CD14-positive monocyte (primary cell): ENCODE results near the gene NLK. TPM values are rescaled to one million over a fixed set of nuclear protein-coding genes. Genes with fewer than 3 reads are reported as not detected.

Source experiments
- DNase-seq, 3 donors: peaks; one replicate each; pipeline ENCODE4 v3.0.0-alpha.2; 2011 to 2022
- H2AFZ ChIP-seq: 2 replicates; pipeline ENCODE4 v1.6.0; 2012; ENCODE audit warnings: mild to moderate bottlenecking, low read depth, low read length, inconsistent platforms; ENCODE audit not compliant: insufficient read depth, poor library complexity, severe bottlenecking
- H3K27ac ChIP-seq, 2 donors: 1 replicate in 1 of 2; 2 replicates in 1 of 2; pipeline ENCODE4 v1.5.1; 2012 to 2013; ENCODE audit warnings: low read length in 2 of 2, control low read depth in 1 of 2, inconsistent platforms in 1 of 2, low read depth in 1 of 2, mild to moderate bottlenecking in 1 of 2
- H3K27me3 ChIP-seq, 2 donors: one replicate each; pipeline versions ENCODE4 v1.6.0 to v1.6.1; 2011 to 2013; ENCODE audit warnings: low read length in 2 of 2; ENCODE audit not compliant: control insufficient read depth in 2 of 2, insufficient read depth in 2 of 2
- H3K36me3 ChIP-seq, 2 donors: replicated peaks in 1 of 2; 1 replicate in 1 of 2; 2 replicates in 1 of 2; pipeline versions ENCODE4 v1.5.1 to v1.6.1; 2012 to 2013; ENCODE audit warnings: low read length in 2 of 2, control low read depth in 1 of 2, inconsistent platforms in 1 of 2, mild to moderate bottlenecking in 1 of 2; ENCODE audit not compliant: insufficient read depth in 2 of 2, control insufficient read depth in 1 of 2
- H3K4me1 ChIP-seq, 2 donors: 1 replicate in 1 of 2; 2 replicates in 1 of 2; pipeline versions ENCODE4 v1.5.1 to v1.6.1; 2012 to 2013; ENCODE audit warnings: low read length in 2 of 2, control low read depth in 1 of 2, inconsistent platforms in 1 of 2, mild to moderate bottlenecking in 1 of 2, moderate library complexity in 1 of 2; ENCODE audit not compliant: insufficient read depth in 2 of 2, control insufficient read depth in 1 of 2
- H3K4me2 ChIP-seq: replicated peaks from 2 replicates; pipeline ENCODE3; 2012; ENCODE audit warnings: low read length, moderate library complexity, mild to moderate bottlenecking; ENCODE audit not compliant: poor library complexity, severe bottlenecking; ENCODE audit errors: extremely low read depth
- H3K4me3 ChIP-seq, 3 experiments: fragments of 200-600 bp in 1 of 3; sonication (generic) in 1 of 3; replicated peaks in 1 of 3; 1 replicate in 2 of 3; 2 replicates in 1 of 3; pipeline ENCODE4 v1.5.1; 2011 to 2013; ENCODE audit warnings: low read length in 3 of 3, mild to moderate bottlenecking in 3 of 3, control low read depth in 2 of 3, low read depth in 2 of 3, inconsistent platforms in 1 of 3, moderate library complexity in 1 of 3
- H3K79me2 ChIP-seq: 2 replicates; pipeline ENCODE4 v1.6.0; 2012; ENCODE audit warnings: mild to moderate bottlenecking, control low read depth, inconsistent platforms, low read length, moderate library complexity; ENCODE audit not compliant: insufficient read depth
- H3K9ac ChIP-seq: 2 replicates; pipeline ENCODE4 v1.6.0; 2017; ENCODE audit warnings: low read length, mild to moderate bottlenecking; ENCODE audit not compliant: insufficient read depth, poor library complexity, severe bottlenecking
- H3K9me3 ChIP-seq, 2 donors: replicated peaks in 1 of 2; 1 replicate in 1 of 2; 2 replicates in 1 of 2; pipeline versions ENCODE4 v1.5.1 to v1.6.1; 2012 to 2013; ENCODE audit warnings: low read length in 2 of 2, control low read depth in 1 of 2; ENCODE audit not compliant: control insufficient read depth in 1 of 2, insufficient read depth in 1 of 2
- H4K20me1 ChIP-seq: 2 replicates; pipeline ENCODE4 v1.6.0; 2012; ENCODE audit warnings: mild to moderate bottlenecking, low read length, control low read depth, moderate library complexity; ENCODE audit not compliant: insufficient read depth
- H3K27ac Mint-ChIP-seq, 7 donors: one replicate each; pipeline ENCODE4 v1.8.0; 2020; ENCODE audit warnings: mild to moderate bottlenecking in 7 of 7, mixed read lengths in 7 of 7, moderate library complexity in 6 of 7, inconsistent platforms in 2 of 7
- H3K27me3 Mint-ChIP-seq, 3 donors: one replicate each; pipeline ENCODE4 v1.8.0; 2021 to 2022; ENCODE audit warnings: low read depth in 3 of 3, mild to moderate bottlenecking in 3 of 3, mixed read lengths in 3 of 3, moderate library complexity in 3 of 3, inconsistent platforms in 1 of 3
- H3K36me3 Mint-ChIP-seq, 2 donors: one replicate each; pipeline ENCODE4 v1.8.0; 2020; ENCODE audit warnings: mixed read lengths in 2 of 2, inconsistent platforms in 1 of 2, mild to moderate bottlenecking in 1 of 2
- H3K4me1 Mint-ChIP-seq: one replicate; pipeline ENCODE4 v1.8.0; 2020; ENCODE audit warnings: mild to moderate bottlenecking, mixed read lengths
- H3K4me3 Mint-ChIP-seq, 2 donors: one replicate each; pipeline ENCODE4 v1.8.0; 2020; ENCODE audit warnings: mild to moderate bottlenecking in 2 of 2, mixed read lengths in 2 of 2, moderate library complexity in 1 of 2
- H3K9me3 Mint-ChIP-seq, 7 donors: one replicate each; pipeline ENCODE4 v1.8.0; 2020 to 2022; ENCODE audit warnings: mixed read lengths in 7 of 7, mild to moderate bottlenecking in 6 of 7, moderate library complexity in 6 of 7, inconsistent platforms in 2 of 7
- WGBS: methylation state at CpG from one replicate; pipeline ENCODE4 v1.1.5; 2013; ENCODE audit warnings: missing lambda C conversion rate; ENCODE audit not compliant: insufficient coverage; 5-methylcytosine and 5-hydroxymethylcytosine counted together
- intact Hi-C, 2 donors: fragments of 100-400 bp; cut with micrococcal nuclease; formaldehyde crosslinking; loops; one replicate each; pipeline versions ENCODE4 v1.15.0 to v1.15.1; 2023
- polyA plus RNA-seq, 3 donors: library from polyadenylated mRNA; depleted of rRNA in 1 of 3; unstranded in 2 of 3; stranded (reverse) in 1 of 3; fragments of 300-500 nt in 2 of 3; fragments of >200 nt in 1 of 3; fragmentation: Illumina TruSeq in 2 of 3; gene quantifications; 1 replicate in 2 of 3; 2 replicates in 1 of 3; pipeline ENCODE4 v1.2.3, GENCODE V29; 2012 to 2021
- TF ChIP-seq, protein P1 (sequence below): fragments of 200-600 bp; IDR thresholded peaks from one replicate; pipeline ENCODE4 v1.8.0; 2022; ENCODE audit warnings: antibody characterized with exemption, mild to moderate bottlenecking

The NLK gene
- polyA plus RNA-seq, 3 donors = 1.7 to 6.5 (median 2.0) TPM

DNA sequence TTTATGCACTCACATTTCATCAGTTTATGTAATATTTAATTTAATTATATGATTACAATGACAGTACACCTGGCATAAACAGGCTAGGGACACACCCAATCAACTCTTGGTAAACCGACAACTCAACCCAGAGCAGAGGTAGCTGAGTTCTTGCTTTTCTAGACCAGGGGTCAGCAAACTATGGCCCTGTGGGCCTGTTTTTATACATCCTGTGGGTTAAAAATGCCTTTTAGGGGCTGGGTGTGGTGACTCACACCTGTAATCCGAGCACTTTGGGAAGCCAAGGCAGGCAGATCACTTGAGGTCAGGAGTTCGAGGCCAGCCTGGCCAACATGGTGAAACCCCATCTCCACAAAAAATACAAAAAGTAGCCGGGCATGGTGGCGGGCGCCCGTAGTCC, 177.3 kb downstream of the NLK start:
- Mint-ChIP-seq H3K36me3 (no peaks in the 10 kb centered on the region), H3K27ac (no peak overlapping the region), H3K4me1 (peaks cover 6% of the 10 kb centered on the region), H3K4me3 (no peak overlapping the region), H3K27me3 (no peaks in the 10 kb centered on the region), H3K9me3 (peaks cover 0 to 4% (median 3%) of the 10 kb centered on the region in 7 donors)
- H3K27me3 ChIP-seq = no peaks in the 10 kb centered on the region
- no peaks in the 10 kb centered on the region for H3K9me3 ChIP-seq
- intact Hi-C loops = no loop called here
- H3K4me3 ChIP-seq = no peak overlapping the region
- H3K27ac ChIP-seq = no peak overlapping the region
- H4K20me1 ChIP-seq = no peaks in the 10 kb centered on the region
- H3K79me2 ChIP-seq = no peaks in the 10 kb centered on the region
- no peak for DNase-seq
- H3K4me2 ChIP-seq = no peak overlapping the region
- WGBS = no CpG with 5 or more reads among the region's 7 CpGs
- H3K9ac ChIP-seq = no peak overlapping the region
- no peaks in the 10 kb centered on the region for H3K4me1 ChIP-seq
- TF ChIP-seq, protein P1, sequence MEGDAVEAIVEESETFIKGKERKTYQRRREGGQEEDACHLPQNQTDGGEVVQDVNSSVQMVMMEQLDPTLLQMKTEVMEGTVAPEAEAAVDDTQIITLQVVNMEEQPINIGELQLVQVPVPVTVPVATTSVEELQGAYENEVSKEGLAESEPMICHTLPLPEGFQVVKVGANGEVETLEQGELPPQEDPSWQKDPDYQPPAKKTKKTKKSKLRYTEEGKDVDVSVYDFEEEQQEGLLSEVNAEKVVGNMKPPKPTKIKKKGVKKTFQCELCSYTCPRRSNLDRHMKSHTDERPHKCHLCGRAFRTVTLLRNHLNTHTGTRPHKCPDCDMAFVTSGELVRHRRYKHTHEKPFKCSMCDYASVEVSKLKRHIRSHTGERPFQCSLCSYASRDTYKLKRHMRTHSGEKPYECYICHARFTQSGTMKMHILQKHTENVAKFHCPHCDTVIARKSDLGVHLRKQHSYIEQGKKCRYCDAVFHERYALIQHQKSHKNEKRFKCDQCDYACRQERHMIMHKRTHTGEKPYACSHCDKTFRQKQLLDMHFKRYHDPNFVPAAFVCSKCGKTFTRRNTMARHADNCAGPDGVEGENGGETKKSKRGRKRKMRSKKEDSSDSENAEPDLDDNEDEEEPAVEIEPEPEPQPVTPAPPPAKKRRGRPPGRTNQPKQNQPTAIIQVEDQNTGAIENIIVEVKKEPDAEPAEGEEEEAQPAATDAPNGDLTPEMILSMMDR = no peak
- no peak overlapping the region for H2AFZ ChIP-seq
- no peaks in the 10 kb centered on the region for H3K36me3 ChIP-seq

DNA sequence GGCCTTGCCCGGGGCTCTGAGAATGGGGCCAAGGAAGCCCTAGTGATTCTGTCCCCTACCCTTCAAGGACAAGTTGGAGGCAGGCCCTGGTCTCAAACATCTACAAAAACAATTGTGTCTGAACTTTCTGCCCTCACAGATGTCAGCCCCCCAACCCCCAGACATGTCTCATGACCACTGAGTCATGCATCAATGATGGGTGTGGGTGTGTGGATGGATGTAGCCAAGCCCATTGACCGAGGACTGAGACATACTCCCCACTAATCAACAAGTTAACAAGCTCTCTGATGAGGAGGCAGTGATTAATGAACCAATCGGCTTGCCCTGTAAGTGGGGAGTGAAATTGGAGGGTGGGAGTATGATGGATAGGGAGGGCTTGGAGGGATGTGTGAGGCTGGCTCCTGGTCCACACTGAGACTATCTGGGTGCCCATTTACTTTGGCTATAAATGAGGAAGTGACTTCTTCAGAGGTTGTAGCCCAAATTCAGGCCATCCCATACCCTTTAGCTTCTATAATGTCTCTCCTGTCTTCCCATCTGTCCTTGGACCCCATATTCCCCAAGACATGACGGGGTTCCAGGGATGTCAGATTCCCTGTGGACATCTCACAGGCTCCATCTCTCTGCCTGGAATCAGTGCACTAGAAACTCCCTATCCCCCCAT, 179.4 kb downstream of the NLK start:
- Histone ChIP-seq H3K36me3 (no peaks in the 10 kb centered on the region), H3K9me3 (no peaks in the 10 kb centered on the region), H3K9ac (no peak overlapping the region), H3K27me3 (peaks cover 0 to 5% of the 10 kb centered on the region in 2 donors), H3K4me3 (no peak overlapping the region), H3K79me2 (no peaks in the 10 kb centered on the region), H4K20me1 (no peaks in the 10 kb centered on the region), H3K4me2 (no peak overlapping the region), H3K4me1 (no peaks in the 10 kb centered on the region), H3K27ac (no peak overlapping the region), H2AFZ (no peak overlapping the region)
- 90% methylated on average over 2 of the region's 4 CpGs for WGBS
- Mint-ChIP-seq H3K27ac (no peak overlapping the region), H3K4me3 (no peak overlapping the region), H3K27me3 (peaks cover 5 to 13% (median 8%) of the 10 kb centered on the region in 3 donors), H3K9me3 (peaks cover 0 to 4% (median 3%) of the 10 kb centered on the region in 7 donors), H3K4me1 (peaks cover under 1% of the 10 kb centered on the region), H3K36me3 (no peaks in the 10 kb centered on the region)
- no peak for DNase-seq
- TF ChIP-seq, protein P1 = no peak
- intact Hi-C loops = no loop called here
